GM12864 (cell line): ENCODE results near the gene FILIP1L.

Experiments
- DNase-seq: peaks from one replicate; pipeline ENCODE4 v3.0.0-alpha.2; 2011; ENCODE audit warnings: low read depth
- H3K4me3 ChIP-seq: 2 replicates; pipeline ENCODE4 v1.5.1; 2011; ENCODE audit warnings: mild to moderate bottlenecking, low read depth, low read length, control low read depth
- CTCF ChIP-seq: IDR thresholded peaks from 2 replicates; pipeline ENCODE4 v1.5.1; 2011; ENCODE audit warnings: low read depth, mild to moderate bottlenecking, moderate library complexity, low read length, control low read depth, inconsistent platforms; ENCODE audit errors: missing control alignments

The FILIP1L gene

GRCh38 chr3:100044369-100044768 lies 69.9 kb downstream of the FILIP1L start:
- DNase-seq, result peak; percentile 66
- no peak overlapping the region for H3K4me3 ChIP-seq
- no peak for TF ChIP-seq CTCF

GRCh38 chr3:100043271-100043670 lies 71.0 kb downstream of the FILIP1L start:
- no peak for DNase-seq
- H3K4me3 ChIP-seq, result no peak overlapping the region
- TF ChIP-seq CTCF, result no peak

- no peak overlapping the region for H3K4me3 ChIP-seq
- DNase-seq, result no peak
- no peak for TF ChIP-seq CTCF
Observed at GRCh38 chr3:100042166-100042981, 71.9 kb downstream of the FILIP1L start.

GRCh38 chr3:100041328-100041749 lies 73.0 kb downstream of the FILIP1L start:
- no peak overlapping the region for H3K4me3 ChIP-seq
- no peak for TF ChIP-seq CTCF
- no peak for DNase-seq

DNA sequence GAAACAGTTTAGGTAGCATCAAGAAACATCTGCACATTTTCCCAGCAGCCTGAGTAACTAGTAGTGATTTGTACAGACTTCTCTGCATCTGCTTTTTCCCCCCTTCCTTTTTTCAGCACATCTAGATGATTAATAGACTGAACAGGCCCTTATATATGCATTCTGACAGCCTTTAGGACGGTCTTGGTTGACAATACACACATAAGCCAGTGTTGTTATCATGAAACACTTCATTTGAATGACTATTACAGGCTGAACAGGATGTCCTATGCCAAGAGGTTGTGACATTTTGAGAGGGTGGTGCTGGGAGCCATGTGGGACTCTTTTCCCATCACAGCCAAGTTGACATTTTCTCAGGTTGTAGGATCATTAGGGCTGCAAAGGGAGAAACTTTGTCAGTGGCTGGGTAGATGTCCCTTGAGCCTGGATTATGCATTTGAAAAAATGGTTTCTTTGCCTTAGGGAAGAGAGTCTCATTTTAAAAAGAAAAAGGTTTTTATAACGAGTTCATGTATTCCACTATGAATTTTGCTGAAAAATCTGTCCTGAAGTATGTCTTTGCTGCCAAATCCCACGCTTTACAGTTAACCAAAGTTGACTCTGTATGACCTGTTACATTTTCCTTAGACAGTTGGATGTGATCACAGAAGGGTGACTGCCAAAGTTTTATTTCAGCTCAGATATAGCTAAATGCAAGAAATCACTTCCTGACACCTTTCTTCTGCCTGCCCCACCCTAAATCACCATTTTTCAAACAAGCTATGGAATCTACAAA lies 73.7 kb downstream of the FILIP1L start:
- TF ChIP-seq CTCF, result no peak
- no peak for DNase-seq
- no peak overlapping the region for H3K4me3 ChIP-seq

- no peak for TF ChIP-seq CTCF
- no peak overlapping the region for H3K4me3 ChIP-seq
- DNase-seq, result no peak
Observed at GRCh38 chr3:100039075-100039474, 75.2 kb downstream of the FILIP1L start.
